GM23248 (cell line): ENCODE data around the gene GOLGA8A. TPM values are rescaled to one million over a fixed set of nuclear protein-coding genes. Genes with fewer than 3 reads are reported as not detected.
"Not testable (repeated sequence)": the region's sequence is repeated elsewhere in the genome, so short reads cannot be mapped to it uniquely, and the experiment has no call there.

ENCODE experiments used
- DNase-seq: peaks from one replicate; pipeline ENCODE4 v3.0.0-alpha.2; 2015
- H2AFZ ChIP-seq: fragments of 200-600 bp; sonication (generic); 2 replicates; pipeline ENCODE4 v1.6.1; 2016; ENCODE audit warnings: antibody characterized with exemption
- H3F3A ChIP-seq: fragments of 200-600 bp; sonication (generic); 2 replicates; pipeline ENCODE4 v1.6.1; 2016; ENCODE audit warnings: mild to moderate bottlenecking, antibody characterized with exemption, mixed run types; ENCODE audit not compliant: insufficient read depth
- H3K27ac ChIP-seq: fragments of 200-600 bp; sonication (generic); 2 replicates; pipeline ENCODE4 v1.5.1; 2016; ENCODE audit warnings: mild to moderate bottlenecking
- H3K27me3 ChIP-seq: fragments of 200-600 bp; sonication (generic); replicated peaks from 2 replicates; pipeline ENCODE4 v1.6.1; 2016; ENCODE audit warnings: mild to moderate bottlenecking; ENCODE audit not compliant: insufficient read depth
- H3K36me3 ChIP-seq: fragments of 200-600 bp; sonication (generic); 2 replicates; pipeline ENCODE4 v1.6.1; 2016; ENCODE audit warnings: low read depth, mild to moderate bottlenecking
- H3K4me1 ChIP-seq: fragments of 200-600 bp; sonication (generic); 2 replicates; pipeline ENCODE4 v1.6.1; 2016; ENCODE audit warnings: mild to moderate bottlenecking; ENCODE audit not compliant: insufficient read depth
- H3K4me2 ChIP-seq: fragments of 200-600 bp; sonication (generic); one replicate; pipeline ENCODE4 v1.6.1; 2016; ENCODE audit warnings: mild to moderate bottlenecking; ENCODE audit not compliant: unreplicated experiment
- H3K4me3 ChIP-seq: fragments of 200-600 bp; sonication (generic); 2 replicates; pipeline ENCODE4 v1.5.1; 2016; ENCODE audit warnings: mild to moderate bottlenecking
- H3K79me2 ChIP-seq: fragments of 200-600 bp; sonication (generic); 2 replicates; pipeline ENCODE4 v1.6.1; 2016; ENCODE audit warnings: mild to moderate bottlenecking; ENCODE audit not compliant: insufficient read depth
- H3K9ac ChIP-seq: fragments of 200-600 bp; sonication (generic); 2 replicates; pipeline ENCODE4 v1.6.1; 2016; ENCODE audit warnings: mild to moderate bottlenecking
- H3K9me2 ChIP-seq: fragments of 200-600 bp; sonication (generic); 2 replicates; pipeline ENCODE4 v1.6.1; 2016; ENCODE audit warnings: mixed run types, mild to moderate bottlenecking, moderate library complexity; ENCODE audit not compliant: insufficient read depth
- H3K9me3 ChIP-seq: fragments of 200-600 bp; sonication (generic); one replicate; pipeline ENCODE4 v1.6.1; 2017; ENCODE audit warnings: low read depth
- H4K20me1 ChIP-seq: fragments of 200-600 bp; sonication (generic); 2 replicates; pipeline ENCODE4 v1.6.0; 2016; ENCODE audit not compliant: insufficient read depth
- WGBS, 2 experiments: methylation state at CpG; one replicate each; pipeline ENCODE4 v1.1.6; 2015 to 2017; ENCODE audit warnings: low lambda C conversion rate in 2 of 2, low coverage in 1 of 2; ENCODE audit errors: missing lambda C conversion rate in 2 of 2; 5-methylcytosine and 5-hydroxymethylcytosine counted together
- in situ Hi-C: fragments of 300-500 bp; cut with MboI; formaldehyde crosslinking; loops from 2 replicates; pipeline ENCODE4 v1.15.0; 2020
- polyA plus RNA-seq: library from polyadenylated mRNA; unstranded; fragments of >200 nt; fragmentation: Nextera tagmentation; extraction: Ambion mirVana; gene quantifications from 2 replicates; pipeline ENCODE4 v1.2.1, GENCODE V29; 2016
- total RNA-seq: library from RNA; depleted of rRNA; stranded (reverse); fragments of >200 nt; shearing (Covaris generic); gene quantifications from 2 replicates; pipeline ENCODE4 v1.2.3, GENCODE V29; 2014

Gene GOLGA8A
- total and polyA plus RNA-seq, 2 experiments from 2014 or later: 14.5 to 22.5 TPM

DNA sequence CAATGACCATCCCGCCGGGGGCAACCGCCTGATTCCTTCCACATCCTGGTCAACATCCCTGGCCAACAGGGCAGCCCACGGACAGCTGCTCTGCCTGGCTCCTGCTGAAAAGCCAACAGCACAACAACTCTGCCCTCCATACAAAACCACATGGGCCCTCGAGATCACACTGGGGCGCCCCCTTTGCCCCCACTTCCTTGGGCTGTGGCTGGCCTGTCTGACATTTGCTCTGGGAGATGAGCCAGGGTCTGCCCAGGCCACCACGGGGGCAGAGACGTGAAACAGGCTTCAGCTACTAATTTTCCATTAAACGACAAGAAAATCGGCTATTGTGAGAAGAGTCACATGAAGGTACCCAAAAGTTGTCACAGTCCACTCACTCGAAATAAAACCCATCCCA lies 16.7 kb downstream of the GOLGA8A start:
- H3K27ac ChIP-seq, H2AFZ ChIP-seq, H3K4me3 ChIP-seq, DNase-seq, H3F3A ChIP-seq, H3K9me3 ChIP-seq, H3K9me2 ChIP-seq, H3K9ac ChIP-seq, H3K27me3 ChIP-seq, H3K4me2 ChIP-seq, H4K20me1 ChIP-seq, H3K36me3 ChIP-seq, H3K79me2 ChIP-seq, in situ Hi-C loops, H3K4me1 ChIP-seq: not testable (repeated sequence)
- WGBS, 2 experiments: 97 to 100% methylated on average over 4 to 7 of the region's 11 CpGs

DNA sequence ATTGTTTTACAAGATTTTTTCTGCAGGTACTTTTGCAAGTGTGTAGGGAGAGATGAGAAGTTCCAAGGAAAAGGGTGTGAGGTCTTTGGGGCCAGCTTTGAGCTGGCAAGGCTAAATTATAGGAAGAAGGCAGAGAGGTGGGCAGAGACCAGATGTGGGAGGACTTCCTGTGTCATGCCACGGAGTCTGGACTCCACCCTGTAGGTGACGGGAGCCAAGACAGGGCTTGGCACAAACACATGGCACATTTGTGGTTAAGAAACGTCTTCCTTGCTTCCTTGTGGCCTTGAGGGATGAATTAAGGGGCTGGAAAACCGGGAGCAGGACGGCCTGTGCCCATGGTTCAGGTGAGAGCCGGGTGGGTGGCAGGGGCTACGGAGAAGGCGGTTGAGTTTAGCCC lies 19.2 kb downstream of the GOLGA8A start:
- DNase-seq: not testable (repeated sequence)
- WGBS, 2 experiments: 79 to 82% methylated on average over 8 of the region's 8 CpGs

DNA sequence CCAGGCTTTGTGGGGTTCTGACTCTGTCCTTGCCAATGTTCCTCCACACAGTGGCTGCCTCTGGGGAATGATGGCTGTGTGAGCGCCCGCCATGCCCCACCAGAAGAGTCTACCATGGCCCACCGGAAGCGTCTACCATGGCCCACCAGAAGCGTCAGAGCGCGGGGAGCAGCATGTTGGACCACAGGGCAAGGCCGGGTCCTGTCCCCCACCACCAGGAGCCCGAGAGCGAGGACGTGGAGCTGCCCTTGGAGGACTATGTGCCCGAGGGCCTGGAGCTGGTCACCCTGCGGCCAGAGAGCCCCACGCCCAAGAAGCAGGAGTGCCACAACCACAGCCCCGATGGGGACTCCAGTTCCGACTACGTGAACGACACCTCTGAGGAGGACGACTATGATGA lies 28.1 kb downstream of the GOLGA8A start:
- H3K9me3 ChIP-seq, H3K27me3 ChIP-seq, H3K9me2 ChIP-seq, H3K9ac ChIP-seq, H4K20me1 ChIP-seq, DNase-seq, H3K4me1 ChIP-seq, H2AFZ ChIP-seq, H3K36me3 ChIP-seq, H3K27ac ChIP-seq, H3F3A ChIP-seq, H3K4me2 ChIP-seq, in situ Hi-C loops, H3K79me2 ChIP-seq, H3K4me3 ChIP-seq: not testable (repeated sequence)
- WGBS, 2 experiments: 93 to 98% methylated on average over 5 to 8 of the region's 19 CpGs

More for the DNA sequence above, 19.2 kb downstream of the GOLGA8A start:
- H3K9me3 ChIP-seq, H3K27ac ChIP-seq, H3K9me2 ChIP-seq, H4K20me1 ChIP-seq, H3K4me3 ChIP-seq, H2AFZ ChIP-seq, H3K27me3 ChIP-seq, H3K79me2 ChIP-seq, H3K9ac ChIP-seq, H3K4me2 ChIP-seq, H3K36me3 ChIP-seq, in situ Hi-C loops, H3K4me1 ChIP-seq, H3F3A ChIP-seq: not testable (repeated sequence)

DNA sequence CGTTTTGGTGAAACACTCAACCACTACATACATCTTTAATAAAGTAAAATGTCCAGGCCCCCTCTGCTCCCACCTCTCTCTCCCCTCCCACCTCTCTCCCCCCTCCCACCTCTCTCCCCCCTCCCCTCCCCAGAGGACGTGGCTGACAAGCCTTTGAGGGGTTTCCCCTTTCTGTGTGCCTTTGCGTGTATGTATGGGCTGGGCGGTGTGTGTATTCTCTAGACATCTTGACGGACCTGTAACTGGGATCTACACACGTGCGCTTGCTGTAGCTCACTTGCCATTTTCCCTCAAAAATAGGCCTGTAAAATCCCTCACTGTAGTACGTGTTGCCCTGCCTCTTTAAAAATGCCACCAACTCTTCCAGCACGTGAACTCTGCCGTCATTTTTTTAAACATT lies 28.6 kb downstream of the GOLGA8A start:
- H3K4me2 ChIP-seq, H3F3A ChIP-seq, H3K79me2 ChIP-seq, H3K4me1 ChIP-seq, H3K9ac ChIP-seq, H3K4me3 ChIP-seq, H3K27me3 ChIP-seq, H4K20me1 ChIP-seq, in situ Hi-C loops, H2AFZ ChIP-seq, H3K27ac ChIP-seq, H3K9me3 ChIP-seq, H3K9me2 ChIP-seq, DNase-seq, H3K36me3 ChIP-seq: not testable (repeated sequence)
- WGBS, 2 experiments: 81% methylated on average over 4 of the region's 10 CpGs; no CpG with 5 or more reads in 1 of the 2 experiments

DNA sequence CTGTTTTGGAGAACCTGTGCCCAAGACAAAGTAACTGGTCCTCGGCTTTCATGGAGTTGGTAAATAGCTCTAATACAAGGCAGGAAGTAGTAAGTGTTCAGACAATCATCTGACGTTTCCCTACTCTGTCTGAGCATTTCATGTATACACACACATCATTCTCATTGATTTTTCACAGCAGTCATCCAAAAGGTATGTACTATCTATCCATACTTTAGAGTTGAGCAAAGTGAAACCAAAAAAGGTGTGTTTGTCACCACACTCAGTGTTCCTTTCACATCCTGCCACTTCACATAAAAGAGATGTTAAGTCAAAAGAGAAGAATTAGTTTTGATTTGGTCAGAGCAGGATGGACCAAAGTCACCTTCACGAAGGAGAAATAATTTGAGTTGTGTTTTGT lies 33.7 kb downstream of the GOLGA8A start:
- H3K4me1 ChIP-seq, H3K27me3 ChIP-seq, H3K4me3 ChIP-seq, H4K20me1 ChIP-seq, H3K9me3 ChIP-seq, H3K79me2 ChIP-seq, in situ Hi-C loops, H3K27ac ChIP-seq, H3F3A ChIP-seq, H3K9me2 ChIP-seq, H3K9ac ChIP-seq, DNase-seq, H3K36me3 ChIP-seq, H3K4me2 ChIP-seq, H2AFZ ChIP-seq: not testable (repeated sequence)
- no CpG with 5 or more reads among the region's 3 CpGs for WGBS, 2 experiments

DNA sequence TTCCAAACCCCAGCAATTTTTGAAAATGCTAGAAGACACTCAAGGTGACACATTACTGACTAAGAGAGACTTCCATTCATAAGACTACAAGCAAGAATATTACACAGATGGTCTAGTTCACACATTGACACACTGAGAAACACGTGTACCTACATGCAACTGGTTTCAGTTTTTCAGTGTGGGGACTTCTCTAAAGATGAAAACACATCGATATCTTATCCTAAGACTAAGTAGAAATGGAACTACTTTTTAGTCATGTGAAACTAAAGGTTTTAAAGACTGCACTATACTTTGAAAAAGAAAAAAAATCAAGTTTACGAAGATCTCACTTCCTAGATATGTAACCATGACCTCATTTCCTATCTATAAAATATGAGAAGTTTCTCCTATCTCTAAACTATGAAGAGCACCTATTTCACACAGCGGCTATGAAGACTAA lies 34.4 kb downstream of the GOLGA8A start:
- H3K27ac ChIP-seq, in situ Hi-C loops, H4K20me1 ChIP-seq, H2AFZ ChIP-seq, H3K9me3 ChIP-seq, H3K4me1 ChIP-seq, H3K4me3 ChIP-seq, H3F3A ChIP-seq, DNase-seq, H3K79me2 ChIP-seq, H3K9ac ChIP-seq, H3K36me3 ChIP-seq, H3K4me2 ChIP-seq, H3K27me3 ChIP-seq, H3K9me2 ChIP-seq: not testable (repeated sequence)
- WGBS, 2 experiments: 98 to 100% methylated on average over 1 of the region's 4 CpGs

DNA sequence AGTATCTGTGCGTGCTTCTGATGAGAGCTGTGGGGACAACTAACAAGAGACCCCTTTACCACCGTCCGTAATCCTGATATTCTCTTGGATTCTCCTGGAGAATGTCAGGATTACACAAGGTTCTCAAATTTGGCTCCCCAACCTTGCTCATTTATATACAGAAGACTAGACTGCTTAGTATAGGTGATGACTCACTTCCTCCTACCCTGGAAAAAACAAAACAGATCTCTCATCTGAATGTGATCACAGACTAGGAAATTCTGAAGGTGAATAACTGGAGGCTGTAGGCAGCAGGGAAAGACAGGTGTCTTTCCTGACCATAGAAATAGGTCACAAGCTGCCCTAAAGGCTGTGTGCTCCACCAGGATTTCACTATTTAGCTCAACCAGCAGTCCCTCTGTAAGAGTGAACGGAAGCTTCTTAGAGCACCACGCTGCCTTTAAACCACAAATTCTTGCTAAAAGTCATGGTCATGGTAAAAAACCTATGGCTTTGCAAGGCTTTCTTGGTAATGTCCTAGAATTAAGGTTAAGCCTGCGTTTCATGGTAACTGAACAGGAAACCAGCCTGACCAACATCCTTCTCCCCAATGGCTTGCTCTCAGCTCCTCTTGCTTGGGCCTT lies 39.9 kb downstream of the GOLGA8A start:
- H4K20me1 ChIP-seq: not testable (repeated sequence)

DNA sequence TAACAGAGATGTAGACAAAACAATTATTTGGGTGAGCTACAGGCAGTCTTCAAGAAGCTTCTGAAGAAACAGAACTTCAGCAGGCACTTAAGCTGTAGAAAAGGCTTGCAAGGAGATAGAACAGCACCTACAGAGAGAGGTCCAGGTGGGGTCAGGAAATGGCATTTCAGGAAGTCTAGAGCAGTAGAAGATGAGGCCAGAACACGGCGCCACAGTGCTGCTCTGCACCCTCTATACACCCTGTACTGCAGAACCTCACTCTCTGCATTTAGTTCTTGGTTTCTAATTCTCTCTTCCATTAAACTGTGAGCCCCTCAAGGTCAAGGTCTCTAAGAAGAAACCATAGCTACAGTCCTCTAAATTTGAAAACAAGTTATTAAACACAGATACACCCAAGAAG lies 44.6 kb downstream of the GOLGA8A start:
- not testable (repeated sequence) for H3K79me2 ChIP-seq

More for the DNA sequence above, 39.9 kb downstream of the GOLGA8A start:
- H3K9ac ChIP-seq, DNase-seq, H2AFZ ChIP-seq, H3K9me2 ChIP-seq, H3K4me2 ChIP-seq, H3K4me3 ChIP-seq, H3K27me3 ChIP-seq, H3F3A ChIP-seq, H3K36me3 ChIP-seq, in situ Hi-C loops, H3K79me2 ChIP-seq, H3K4me1 ChIP-seq, H3K27ac ChIP-seq, H3K9me3 ChIP-seq: not testable (repeated sequence)
- WGBS, 2 experiments: no CpG with 5 or more reads among the region's 6 CpGs

More for the DNA sequence above, 44.6 kb downstream of the GOLGA8A start:
- no CpG with 5 or more reads among the region's 2 CpGs for WGBS, 2 experiments
- H3K9ac ChIP-seq, H3F3A ChIP-seq, H3K4me2 ChIP-seq, H3K27ac ChIP-seq, DNase-seq, H3K27me3 ChIP-seq, H4K20me1 ChIP-seq, H3K36me3 ChIP-seq, H2AFZ ChIP-seq, H3K4me1 ChIP-seq, H3K9me3 ChIP-seq, in situ Hi-C loops, H3K4me3 ChIP-seq, H3K9me2 ChIP-seq: not testable (repeated sequence)
